Hematopoietic multipotent progenitor cell (in vitro differentiated cells): ENCODE measurements around the gene COL23A1. TPM values are rescaled to one million over a fixed set of nuclear protein-coding genes. Genes with fewer than 3 reads are reported as not detected.

ENCODE experiments used
- DNase-seq, 3 donors: peaks; one replicate each; pipeline ENCODE4 v3.0.0-alpha.2; 2011 to 2015; ENCODE audit warnings: low read depth in 2 of 3, low spot score in 2 of 3
- total RNA-seq: library from RNA; depleted of rRNA; stranded (reverse); fragments of >200 nt; gene quantifications from one replicate; pipeline ENCODE4 v1.2.3, GENCODE V29; 2012

The COL23A1 gene
- total RNA-seq, 1 donor, result 0.27 TPM

- DNase-seq, result no peak
Observed at GRCh38 chr5:178560911-178561310, 29.3 kb downstream of the COL23A1 start.

GRCh38 chr5:178557416-178557815 lies 32.8 kb downstream of the COL23A1 start:
- DNase-seq, result no peak

GRCh38 chr5:178555771-178556211 lies 34.4 kb downstream of the COL23A1 start:
- no peak for DNase-seq

- DNase-seq, result no peak
Observed at GRCh38 chr5:178555005-178555404, 35.2 kb downstream of the COL23A1 start.

GRCh38 chr5:178554311-178554710 lies 35.9 kb downstream of the COL23A1 start:
- no peak for DNase-seq

- DNase-seq, result no peak
Observed at GRCh38 chr5:178553517-178553916, 36.7 kb downstream of the COL23A1 start.

GRCh38 chr5:178551468-178551867 lies 38.7 kb downstream of the COL23A1 start:
- no peak for DNase-seq

GRCh38 chr5:178551059-178551458 lies 39.1 kb downstream of the COL23A1 start:
- DNase-seq, result peak in 1 of 3 donors; percentile 38

GRCh38 chr5:178548746-178549145 lies 41.4 kb downstream of the COL23A1 start:
- DNase-seq, result no peak

- no peak for DNase-seq
Observed at GRCh38 chr5:178547753-178548415, 42.3 kb downstream of the COL23A1 start.

GRCh38 chr5:178547052-178547666 lies 43.0 kb downstream of the COL23A1 start:
- DNase-seq, result no peak

- DNase-seq, result no peak
Observed at GRCh38 chr5:178546675-178547033, 43.5 kb downstream of the COL23A1 start.

- no peak for DNase-seq
Observed at GRCh38 chr5:178545941-178546674, 44.1 kb downstream of the COL23A1 start.

- DNase-seq, result no peak
Observed at GRCh38 chr5:178545176-178545575, 45.0 kb downstream of the COL23A1 start.

GRCh38 chr5:178544166-178544834 lies 45.9 kb downstream of the COL23A1 start:
- no peak for DNase-seq

- no peak for DNase-seq
Observed at GRCh38 chr5:178542455-178542854, 47.7 kb downstream of the COL23A1 start.

- DNase-seq, result no peak
Observed at GRCh38 chr5:178540526-178540925, 49.7 kb downstream of the COL23A1 start.

GRCh38 chr5:178538741-178539229 lies 51.4 kb downstream of the COL23A1 start:
- no peak for DNase-seq

GRCh38 chr5:178537467-178538371 lies 52.5 kb downstream of the COL23A1 start:
- no peak for DNase-seq
